Measurements from ENCODE around the gene SREK1. TPM values are rescaled to one million over a fixed set of nuclear protein-coding genes. Genes with fewer than 3 reads are reported as not detected.

Gene SREK1
- total and polyA plus RNA-seq, 9 of the 15 experiments (the other 6 are each of a cell fraction or from before 2014, with no cell fraction given) = 40.8 to 128 (median 81.9) TPM

- Histone ChIP-seq H3K36me3 (ENCODE audit: control insufficient read depth, insufficient read depth, low read length) (peaks cover 96% of the 10 kb centered on the region), H3K4me2 (ENCODE audit: insufficient read depth, low read length) (no peak overlapping the region), H3K27me3 (ENCODE audit: control insufficient read depth in 2 of 2, insufficient read depth in 2 of 2, low read length in 2 of 2) (no peaks in the 10 kb centered on the region), H3K4me3 (no peak overlapping the region), H3K4me1 (replicated peaks in 1 of 2; ENCODE audit: control insufficient read depth in 2 of 2, insufficient read depth in 2 of 2, low read length in 2 of 2) (no peaks in the 10 kb centered on the region), H4K20me1 (replicated peaks; ENCODE audit: control insufficient read depth, insufficient read depth, low read length) (no peaks in the 10 kb centered on the region), H3K27ac (ENCODE audit: extremely low read depth, low read depth, low read length) (no peak overlapping the region), H3K79me2 (ENCODE audit: control insufficient read depth, insufficient read depth, low read length) (peaks cover 24% of the 10 kb centered on the region; the same call in 2 of the 3 replicates), H2AFZ (ENCODE audit: low read depth, low read length) (no peak overlapping the region), H3K9me1 (ENCODE audit: control insufficient read depth, insufficient read depth, low read length) (peaks cover 3% of the 10 kb centered on the region), H3K9me3 (replicated peaks; ENCODE audit: control insufficient read depth, insufficient read depth, low read depth, low read length) (no peaks in the 10 kb centered on the region), H3K9ac (ENCODE audit: insufficient read depth in 1 of 2, low read depth in 2 of 2, low read length in 2 of 2) (no peak overlapping the region)
- in situ Hi-C loops (cut with MboI) (no loop called here), intact Hi-C loops (cut with micrococcal nuclease) (loop anchor here (5.0 to 10.0 kb wide), 2 partner anchors 41 to 133 kb away; no protein-coding TSS in a partner anchor)
- 62% methylated on average over 6 of the region's 6 CpGs for WGBS (ENCODE audit: insufficient coverage, low coverage, missing lambda C conversion rate)
- FAIRE-seq (peak; percentile 61), DNase-seq (ENCODE audit: extremely low read depth in 1 of 4, low spot score in 3 of 4) (peak; percentile 28 to 50 (median 42)), ATAC-seq (peak; percentile 68)
- ChIA-PET POLR2A (interaction anchor here (0.6 to 1.4 kb wide), 3 partner anchors 10 to 319 kb away, joined by 3 to 4 read pairs (median 3); no protein-coding TSS in a partner anchor), CTCF (ENCODE audit: low intra/inter-chr PET ratio) (no interaction called here)
- BruUV-seq (replicated peaks) = no TSS peak
- TF ChIP-seq TCF7L2 (IDR thresholded peaks at IDR 0.05; ENCODE audit: low read depth, low read length) (no peak), ZNF449 (CRISPR knock-in tag; IDR thresholded peaks at IDR 0.05) (no peak), RAD21 (CRISPR knock-in tag; conservative IDR thresholded peaks at IDR 0.05 in 1 of 2, IDR thresholded peaks at IDR 0.05 in 1 of 2) (peak in 1 of 2 experiments; percentile 45; a peak in 2 of 4 replicates), E2F5 (CRISPR knock-in tag; IDR thresholded peaks at IDR 0.05) (no peak), RREB1 (CRISPR knock-in tag; IDR thresholded peaks at IDR 0.05) (no peak), DNMT1 (IDR thresholded peaks at IDR 0.05) (no peak), CTCFL (IDR thresholded peaks at IDR 0.05; ENCODE audit: borderline replicate concordance, insufficient read depth, low read depth, low read length, poor library complexity, severe bottlenecking) (peak; percentile 3), SP1 (CRISPR knock-in tag; IDR thresholded peaks at IDR 0.05) (no peak), NCOA1 (IDR thresholded peaks at IDR 0.05; ENCODE audit: low read depth) (no peak)
Observed at GRCh38 chr5:66171349-66172344, 27.5 kb downstream of the SREK1 start.
